ENCODE measurements around the gene ACAP2. TPM values are rescaled to one million over a fixed set of nuclear protein-coding genes. Genes with fewer than 3 reads are reported as not detected.

ACAP2 gene
- total and polyA plus RNA-seq, 3 experiments from 2014 or later = 39.5 to 47.0 (median 42.9) TPM

GRCh38 chr3:195255176-195255500, 187.7 kb downstream of the ACAP2 start:
- Histone ChIP-seq H3K4me3 (ENCODE audit: low read length) (no peak overlapping the region), H3K9me3 (ENCODE audit: low read length) (no peaks in the 10 kb centered on the region), H3K27me3 (ENCODE audit: insufficient read depth, low read length, poor library complexity, severe bottlenecking) (no peaks in the 10 kb centered on the region), H3K4me1 (ENCODE audit: insufficient read depth, low read length) (peaks cover 11% of the 10 kb centered on the region), H3K27ac (ENCODE audit: low read depth, low read length) (no peak overlapping the region), H3K36me3 (ENCODE audit: insufficient read depth, low read length) (no peaks in the 10 kb centered on the region)
- H3K4me1 Mint-ChIP-seq = peaks cover 18 to 38% (median 32%) of the 10 kb centered on the region in 3 donors
- DNase-seq = no peak
- CTCF ChIA-PET = interaction anchor here (1.1 to 5.1 kb wide), 2 partner anchors 568 to 572 kb away, joined by 5 to 29 read pairs; no protein-coding TSS in a partner anchor
- no peak overlapping the region for H3K4me3 Mint-ChIP-seq
- no peaks in the 10 kb centered on the region for H3K36me3 Mint-ChIP-seq
- POLR2A ChIA-PET = no interaction called here
- H3K27ac Mint-ChIP-seq = peak overlapping the region in 1 of 8 donors; percentile 35
- no peaks in the 10 kb centered on the region for H3K9me3 Mint-ChIP-seq
- H3K27me3 Mint-ChIP-seq = no peaks in the 10 kb centered on the region

GRCh38 chr3:195254454-195255175, 188.2 kb downstream of the ACAP2 start:
- H3K27ac Mint-ChIP-seq = peak overlapping the region in 1 of 8 donors; percentile 35
- POLR2A ChIA-PET = no interaction called here
- H3K9me3 Mint-ChIP-seq = no peaks in the 10 kb centered on the region
- Histone ChIP-seq H3K36me3 (ENCODE audit: insufficient read depth, low read length) (no peaks in the 10 kb centered on the region), H3K27me3 (ENCODE audit: insufficient read depth, low read length, poor library complexity, severe bottlenecking) (no peaks in the 10 kb centered on the region), H3K27ac (ENCODE audit: low read depth, low read length) (no peak overlapping the region), H3K4me3 (ENCODE audit: low read length) (no peak overlapping the region), H3K9me3 (ENCODE audit: low read length) (no peaks in the 10 kb centered on the region), H3K4me1 (ENCODE audit: insufficient read depth, low read length) (peaks cover 11% of the 10 kb centered on the region)
- no peak for DNase-seq
- no peak overlapping the region for H3K4me3 Mint-ChIP-seq
- no peaks in the 10 kb centered on the region for H3K27me3 Mint-ChIP-seq
- H3K36me3 Mint-ChIP-seq = no peaks in the 10 kb centered on the region
- peaks cover 21 to 38% (median 32%) of the 10 kb centered on the region in 3 donors for H3K4me1 Mint-ChIP-seq
- CTCF ChIA-PET = interaction anchor here (5.1 kb wide), 1 partner anchor 572 kb away, joined by 29 read pairs; no protein-coding TSS in a partner anchor

DNA sequence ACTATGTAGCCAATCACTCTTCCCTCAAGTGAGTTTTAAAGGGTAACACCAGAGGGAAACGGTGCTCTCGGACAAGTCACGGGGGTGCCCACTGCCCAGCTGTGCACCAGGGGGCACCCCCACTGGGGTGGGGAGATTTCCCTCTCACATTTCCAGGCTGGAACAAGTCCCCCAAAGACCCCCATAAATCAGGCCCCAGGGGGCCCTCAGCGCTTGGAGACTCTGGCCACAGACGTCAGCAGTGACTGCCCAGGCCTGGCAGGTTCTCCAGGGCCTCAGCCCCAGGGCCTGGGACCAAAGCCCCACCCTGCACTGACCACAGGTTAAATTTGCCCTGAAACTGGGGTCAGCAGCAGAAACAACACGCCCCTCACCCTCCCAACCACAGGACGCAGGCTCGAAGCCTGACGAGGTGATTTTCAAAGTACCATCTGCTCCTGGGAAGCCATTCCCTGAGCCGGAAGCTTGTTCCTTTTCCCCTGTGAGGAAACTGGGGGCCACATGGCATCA, 188.8 kb downstream of the ACAP2 start:
- DNase-seq = no peak
- H3K36me3 Mint-ChIP-seq = no peaks in the 10 kb centered on the region
- H3K36me3 ChIP-seq (ENCODE audit: insufficient read depth, low read length) = no peaks in the 10 kb centered on the region

DNA sequence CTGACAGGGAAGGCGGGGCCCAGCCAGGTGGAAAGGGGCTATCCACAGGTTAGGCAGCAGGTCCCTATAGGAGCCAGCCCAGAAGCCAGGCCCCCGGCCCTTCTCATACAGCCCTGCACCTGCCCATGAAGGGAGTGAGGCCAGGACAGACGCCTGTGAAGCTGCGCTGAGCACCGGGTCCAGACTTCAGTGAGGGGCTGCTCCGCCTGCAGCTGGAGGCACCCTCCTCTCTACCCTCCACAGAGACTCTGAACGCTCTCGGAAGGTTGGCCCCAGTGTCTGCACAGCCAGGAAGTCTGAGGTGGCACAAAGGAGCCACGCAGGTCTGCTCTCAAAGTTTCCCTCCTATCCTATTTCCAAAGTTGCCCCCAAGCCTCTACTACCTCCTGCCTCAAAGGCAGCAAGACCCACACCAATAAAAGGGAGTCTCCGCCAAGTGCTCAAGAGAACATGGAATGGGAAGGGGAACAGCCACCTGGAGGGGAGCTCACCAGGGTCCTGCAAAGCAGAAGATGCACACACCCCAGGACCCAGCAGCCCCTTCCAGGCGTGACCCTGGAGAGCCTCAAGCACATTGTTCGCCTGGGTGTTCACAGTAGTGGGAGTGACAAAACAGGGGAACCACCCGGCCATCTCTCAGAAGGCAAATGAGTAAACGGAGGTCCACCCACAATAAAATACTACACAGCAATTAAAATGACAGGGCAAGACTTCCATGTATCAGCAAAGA, 191.3 kb downstream of the ACAP2 start:
- peaks cover 0 to 4% (median 2%) of the 10 kb centered on the region in 3 donors for H3K36me3 Mint-ChIP-seq
- H3K4me3 Mint-ChIP-seq = peak overlapping the region in 1 of 7 donors; percentile 49
- no peaks in the 10 kb centered on the region for H3K9me3 ChIP-seq (ENCODE audit: low read length)
- H3K4me1 Mint-ChIP-seq = peaks cover 15 to 28% (median 24%) of the 10 kb centered on the region in 3 donors
- no peaks in the 10 kb centered on the region for H3K27me3 Mint-ChIP-seq
- peak overlapping the region in 3 of 8 donors; percentile 20 to 26 (median 25) for H3K27ac Mint-ChIP-seq
- H3K9me3 Mint-ChIP-seq = no peaks in the 10 kb centered on the region
- no peak overlapping the region for H3K4me3 ChIP-seq (ENCODE audit: low read length)
- no peak overlapping the region for H3K27ac ChIP-seq (ENCODE audit: low read depth, low read length)
- CTCF ChIA-PET = interaction anchor here (1.7 kb wide), 1 partner anchor 569 kb away, joined by 4 read pairs; no protein-coding TSS in a partner anchor
- H3K4me1 ChIP-seq (ENCODE audit: insufficient read depth, low read length) = peaks cover 4% of the 10 kb centered on the region
- no peaks in the 10 kb centered on the region for H3K27me3 ChIP-seq (ENCODE audit: insufficient read depth, low read length, poor library complexity, severe bottlenecking)
- no peak for DNase-seq
- no peaks in the 10 kb centered on the region for H3K36me3 ChIP-seq (ENCODE audit: insufficient read depth, low read length)
- POLR2A ChIA-PET = no interaction called here

More for the DNA sequence above, 188.8 kb downstream of the ACAP2 start:
- Histone ChIP-seq H3K9me3 (ENCODE audit: low read length) (no peaks in the 10 kb centered on the region), H3K4me1 (ENCODE audit: insufficient read depth, low read length) (peaks cover 5% of the 10 kb centered on the region), H3K27me3 (ENCODE audit: insufficient read depth, low read length, poor library complexity, severe bottlenecking) (no peaks in the 10 kb centered on the region), H3K4me3 (ENCODE audit: low read length) (no peak overlapping the region), H3K27ac (ENCODE audit: low read depth, low read length) (no peak overlapping the region)
- ChIA-PET CTCF (no interaction called here), POLR2A (no interaction called here)
- Mint-ChIP-seq H3K4me3 (no peak overlapping the region), H3K27me3 (no peaks in the 10 kb centered on the region), H3K27ac (no peak overlapping the region), H3K4me1 (peaks cover 21 to 35% (median 31%) of the 10 kb centered on the region in 3 donors), H3K9me3 (no peaks in the 10 kb centered on the region)

DNA sequence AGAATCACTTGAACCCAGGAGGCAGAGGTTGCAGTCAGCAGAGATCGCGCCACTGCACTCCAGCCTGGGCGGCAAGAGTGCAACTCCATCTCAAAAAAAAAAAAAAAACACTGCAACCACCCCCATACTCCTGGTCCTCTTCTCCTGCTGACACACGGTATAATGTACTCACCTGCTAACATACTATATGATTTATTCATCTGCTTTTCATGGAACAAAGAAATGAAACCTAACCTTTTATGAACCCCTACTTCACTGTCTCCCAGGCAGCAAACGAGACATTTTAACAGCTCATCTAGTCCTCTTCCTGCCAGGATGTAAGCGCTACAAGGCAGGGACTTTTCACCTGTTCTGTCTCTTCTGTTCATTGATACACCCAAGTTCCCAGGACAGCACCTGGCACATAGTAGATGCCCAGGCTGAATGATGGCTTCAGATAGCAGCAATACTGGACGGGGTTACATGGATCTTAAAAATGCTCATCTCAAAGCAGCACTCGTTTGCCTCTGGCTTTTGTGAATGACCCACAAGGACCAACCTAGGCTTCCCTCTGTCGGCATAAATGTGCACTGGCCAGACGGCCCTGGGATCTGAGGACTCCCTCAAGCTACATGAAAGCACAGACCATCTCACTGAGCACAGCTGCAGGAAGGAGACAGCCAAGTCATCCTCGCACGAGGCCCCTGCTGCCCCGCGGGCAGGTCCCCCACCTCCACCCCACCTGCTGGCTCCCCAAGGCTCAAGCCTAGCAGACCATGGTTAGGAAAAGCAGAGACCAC, 192.2 kb downstream of the ACAP2 start:
- ChIA-PET POLR2A (no interaction called here), CTCF (interaction anchor here (0.7 to 1.1 kb wide), 2 partner anchors 138 to 563 kb away, joined by 4 read pairs; no protein-coding TSS in a partner anchor)
- H3K4me1 Mint-ChIP-seq = peaks cover 15 to 28% (median 24%) of the 10 kb centered on the region in 3 donors
- Histone ChIP-seq H3K27ac (ENCODE audit: low read depth, low read length) (no peak overlapping the region), H3K36me3 (ENCODE audit: insufficient read depth, low read length) (no peaks in the 10 kb centered on the region), H3K9me3 (ENCODE audit: low read length) (no peaks in the 10 kb centered on the region), H3K4me1 (ENCODE audit: insufficient read depth, low read length) (peaks cover 4% of the 10 kb centered on the region), H3K27me3 (ENCODE audit: insufficient read depth, low read length, poor library complexity, severe bottlenecking) (no peaks in the 10 kb centered on the region), H3K4me3 (ENCODE audit: low read length) (no peak overlapping the region)
- no peaks in the 10 kb centered on the region for H3K27me3 Mint-ChIP-seq
- no peak overlapping the region for H3K4me3 Mint-ChIP-seq
- peaks cover 6 to 8% (median 7%) of the 10 kb centered on the region in 3 donors for H3K36me3 Mint-ChIP-seq
- no peak for DNase-seq
- no peaks in the 10 kb centered on the region for H3K9me3 Mint-ChIP-seq
- H3K27ac Mint-ChIP-seq = peak overlapping the region in 4 of 8 donors; percentile 1 to 48 (median 8)

- Mint-ChIP-seq H3K27ac (peak overlapping the region in 1 of 8 donors; percentile 47), H3K4me3 (no peak overlapping the region), H3K4me1 (peaks cover 15 to 28% (median 24%) of the 10 kb centered on the region in 3 donors), H3K9me3 (no peaks in the 10 kb centered on the region), H3K36me3 (peaks cover 6 to 9% (median 8%) of the 10 kb centered on the region in 3 donors), H3K27me3 (no peaks in the 10 kb centered on the region)
- Histone ChIP-seq H3K36me3 (ENCODE audit: insufficient read depth, low read length) (no peaks in the 10 kb centered on the region), H3K4me3 (ENCODE audit: low read length) (no peak overlapping the region), H3K27me3 (ENCODE audit: insufficient read depth, low read length, poor library complexity, severe bottlenecking) (no peaks in the 10 kb centered on the region), H3K4me1 (ENCODE audit: insufficient read depth, low read length) (peaks cover 4% of the 10 kb centered on the region), H3K9me3 (ENCODE audit: low read length) (no peaks in the 10 kb centered on the region), H3K27ac (ENCODE audit: low read depth, low read length) (no peak overlapping the region)
- POLR2A ChIA-PET = no interaction called here
- no peak for DNase-seq
- CTCF ChIA-PET = interaction anchor here (1.1 kb wide), 1 partner anchor 563 kb away, joined by 4 read pairs; no protein-coding TSS in a partner anchor
Observed at GRCh38 chr3:195249858-195250464, 192.9 kb downstream of the ACAP2 start.

DNA sequence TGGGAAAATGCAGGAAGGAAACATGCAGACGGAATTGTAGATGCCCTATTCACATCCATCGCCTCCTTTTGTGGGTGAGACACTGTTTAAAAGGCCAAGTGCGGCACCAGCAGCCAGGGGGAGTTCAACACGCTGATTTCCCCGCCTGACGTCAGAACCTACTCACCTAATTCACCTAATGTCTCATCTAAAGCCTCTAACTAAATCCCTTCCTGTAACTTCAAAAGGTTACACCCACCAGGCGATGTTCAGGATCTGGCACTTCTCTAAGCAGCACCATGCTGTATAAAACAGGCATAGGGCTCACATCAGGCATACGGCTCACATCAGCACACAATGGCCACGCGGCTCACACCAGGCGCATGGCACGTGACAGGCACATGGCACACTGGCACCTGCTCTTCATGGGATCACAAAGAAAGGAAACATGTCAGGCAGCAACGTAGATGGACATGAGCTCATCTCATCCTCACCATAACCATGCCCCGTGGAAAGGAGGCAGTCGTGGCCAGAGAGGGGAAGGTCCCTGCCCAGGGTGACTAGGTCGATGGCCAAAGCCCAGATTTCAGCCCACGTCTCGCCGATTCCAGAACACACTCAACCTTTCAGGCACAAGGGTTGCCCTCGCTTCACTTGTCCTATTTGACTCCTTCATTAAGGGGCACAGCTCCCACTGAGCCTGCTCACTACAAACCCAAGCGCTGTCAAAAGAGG, 193.6 kb downstream of the ACAP2 start:
- peaks cover 6 to 9% (median 8%) of the 10 kb centered on the region in 3 donors for H3K36me3 Mint-ChIP-seq
- Histone ChIP-seq H3K4me1 (ENCODE audit: insufficient read depth, low read length) (peaks cover 4% of the 10 kb centered on the region), H3K9me3 (ENCODE audit: low read length) (no peaks in the 10 kb centered on the region), H3K36me3 (ENCODE audit: insufficient read depth, low read length) (no peaks in the 10 kb centered on the region), H3K4me3 (ENCODE audit: low read length) (no peak overlapping the region), H3K27me3 (ENCODE audit: insufficient read depth, low read length, poor library complexity, severe bottlenecking) (no peaks in the 10 kb centered on the region), H3K27ac (ENCODE audit: low read depth, low read length) (no peak overlapping the region)
- no peaks in the 10 kb centered on the region for H3K9me3 Mint-ChIP-seq
- H3K27ac Mint-ChIP-seq = peak overlapping the region in 3 of 8 donors; percentile 33 to 93 (median 68)
- no peaks in the 10 kb centered on the region for H3K27me3 Mint-ChIP-seq
- CTCF ChIA-PET = interaction anchor here (1.1 to 1.9 kb wide), 2 partner anchors 562 to 566 kb away, joined by 4 to 6 read pairs; no protein-coding TSS in a partner anchor
- no peak for DNase-seq
- H3K4me3 Mint-ChIP-seq = no peak overlapping the region
- H3K4me1 Mint-ChIP-seq = peaks cover 15 to 28% (median 24%) of the 10 kb centered on the region in 3 donors
- POLR2A ChIA-PET = interaction anchor here (0.5 kb wide), 1 partner anchor 284 kb away, joined by 4 read pairs; no protein-coding TSS in a partner anchor
